HPDE6-E6E7 (cell line): ENCODE data around the gene SEC22B.
"Not testable (repeated sequence)": the region's sequence is repeated elsewhere in the genome, so short reads cannot be mapped to it uniquely, and the experiment has no call there.

Experiments
- DNase-seq: peaks from one replicate; pipeline ENCODE4 v3.0.0; 2011; ENCODE audit warnings: missing footprints; ENCODE audit errors: extremely low spot score

SEC22B gene

GRCh38 chr1:120145806-120146205 is 30.5 kb downstream of the SEC22B start:
- DNase-seq, result not testable (repeated sequence)

DNA sequence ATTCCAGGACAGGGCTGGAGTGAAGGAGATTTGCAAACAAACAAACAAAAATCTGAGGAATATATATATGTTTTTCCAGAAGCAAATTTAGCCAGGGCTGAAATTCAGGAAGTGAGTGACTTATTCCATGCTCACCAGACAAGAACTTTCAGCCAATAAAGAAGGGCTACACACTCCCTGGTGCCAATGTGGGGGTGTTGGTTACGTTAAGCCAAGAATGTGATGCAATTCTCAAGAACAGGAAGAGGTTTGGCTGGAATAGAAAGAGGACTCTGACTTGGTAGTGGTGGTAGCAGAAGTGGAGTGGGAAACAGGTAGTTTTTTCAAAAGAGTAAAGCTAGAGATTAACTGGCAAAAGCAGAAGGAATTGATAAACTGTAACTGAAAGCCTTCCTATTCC is 31.7 kb downstream of the SEC22B start:
- not testable (repeated sequence) for DNase-seq

- not testable (repeated sequence) for DNase-seq
Measured at GRCh38 chr1:120144169-120144568, 32.2 kb downstream of the SEC22B start.

GRCh38 chr1:120143334-120143733 is 33.0 kb downstream of the SEC22B start:
- not testable (repeated sequence) for DNase-seq

DNA sequence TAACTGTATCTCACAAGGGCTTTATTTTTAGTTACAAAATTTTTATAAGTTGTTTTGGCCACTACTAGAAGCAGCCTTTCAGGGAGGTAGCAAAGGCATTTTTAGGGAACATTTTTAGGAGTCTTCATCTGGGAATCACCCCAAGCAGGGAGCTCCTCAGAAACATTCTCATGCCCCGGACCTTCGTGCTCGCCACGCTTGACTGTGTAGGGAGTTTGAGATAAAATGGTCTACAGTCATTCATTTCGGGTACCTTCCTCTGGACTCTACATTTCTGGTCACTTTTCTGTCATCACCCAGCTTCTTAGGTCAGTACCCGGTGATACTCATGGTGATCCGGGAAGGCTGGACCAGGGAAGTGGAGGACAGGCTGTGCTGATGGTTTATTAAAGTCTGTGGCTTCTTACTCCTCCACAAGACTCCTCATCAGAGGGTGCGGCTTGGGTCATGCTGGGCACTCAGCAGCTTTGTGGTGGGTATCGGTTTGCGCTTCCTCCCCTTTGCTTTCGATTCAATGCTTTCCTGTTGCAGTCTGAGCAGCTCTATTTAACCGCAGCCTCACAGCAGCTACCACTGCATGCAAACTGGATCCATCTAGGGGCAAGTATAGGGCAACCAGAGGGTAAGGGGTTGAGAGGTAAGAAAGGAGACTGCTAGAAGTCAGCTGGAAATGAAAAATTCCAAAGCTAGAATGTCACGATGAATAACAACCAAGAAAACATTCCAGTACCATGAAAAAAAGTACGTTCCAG is 33.6 kb downstream of the SEC22B start:
- DNase-seq, result not testable (repeated sequence)

GRCh38 chr1:120141865-120142264 is 34.5 kb downstream of the SEC22B start:
- DNase-seq, result not testable (repeated sequence)

GRCh38 chr1:120140656-120141265 is 35.6 kb downstream of the SEC22B start:
- not testable (repeated sequence) for DNase-seq

GRCh38 chr1:120136086-120136485 is 40.2 kb downstream of the SEC22B start:
- not testable (repeated sequence) for DNase-seq

GRCh38 chr1:120133928-120134325 is 42.4 kb downstream of the SEC22B start:
- DNase-seq, result not testable (repeated sequence)

DNA sequence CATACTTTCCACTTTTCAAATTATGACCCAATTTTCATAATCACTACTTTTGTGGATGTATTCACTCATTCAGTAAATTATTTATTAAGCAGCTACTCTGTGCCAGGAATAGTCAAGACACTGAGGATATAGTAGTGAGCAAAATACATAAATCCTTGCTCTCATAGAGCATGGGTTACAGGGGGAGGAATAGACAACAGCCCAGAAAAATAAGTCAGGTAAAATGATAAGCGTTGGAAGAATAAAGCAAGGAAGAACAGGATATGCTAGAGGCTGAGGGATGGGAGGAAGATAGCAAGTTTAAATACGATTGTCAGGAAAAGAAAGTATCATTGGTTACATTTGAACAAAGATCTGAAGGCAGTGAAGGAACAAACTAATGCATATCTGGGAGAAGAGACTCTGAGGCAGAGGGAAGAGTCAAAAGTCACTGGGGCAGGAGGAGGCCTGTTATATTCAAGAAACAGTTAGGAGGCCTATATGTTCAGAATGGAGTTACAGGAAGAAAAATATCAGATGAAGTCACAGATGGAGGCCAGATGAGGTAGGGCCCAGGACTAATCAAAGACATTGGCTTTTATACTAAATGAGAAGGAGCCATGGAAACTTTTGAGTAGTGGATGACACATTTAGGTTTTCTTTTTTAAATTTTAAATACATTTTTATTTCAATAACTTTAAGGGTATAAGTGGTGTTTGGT is 42.9 kb downstream of the SEC22B start:
- DNase-seq, result no peak

- DNase-seq, result not testable (repeated sequence)
Measured at GRCh38 chr1:120132406-120132763, 43.9 kb downstream of the SEC22B start.

- not testable (repeated sequence) for DNase-seq
Measured at GRCh38 chr1:120131611-120132405, 44.5 kb downstream of the SEC22B start.

GRCh38 chr1:120127921-120128320 is 48.4 kb downstream of the SEC22B start:
- not testable (repeated sequence) for DNase-seq

DNA sequence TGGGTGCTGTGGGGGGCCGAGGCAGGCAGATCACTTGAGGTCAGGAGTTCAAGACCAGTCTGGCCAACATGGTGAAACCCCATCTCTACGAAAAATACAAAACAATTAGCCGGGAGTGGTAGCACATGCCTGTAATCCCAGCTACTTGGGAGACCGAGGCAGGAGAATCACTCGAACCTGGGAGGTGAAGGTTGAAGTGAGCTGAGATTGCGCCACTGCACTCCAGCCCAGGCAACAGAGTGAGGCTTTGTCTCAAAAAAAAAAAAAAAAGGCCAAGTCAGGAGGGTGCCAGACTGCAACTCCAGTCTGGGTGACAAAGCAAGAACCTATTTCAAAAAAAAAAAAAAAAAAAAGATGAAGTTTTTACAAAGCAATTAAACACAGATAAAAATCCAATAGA is 50.1 kb downstream of the SEC22B start:
- not testable (repeated sequence) for DNase-seq

DNA sequence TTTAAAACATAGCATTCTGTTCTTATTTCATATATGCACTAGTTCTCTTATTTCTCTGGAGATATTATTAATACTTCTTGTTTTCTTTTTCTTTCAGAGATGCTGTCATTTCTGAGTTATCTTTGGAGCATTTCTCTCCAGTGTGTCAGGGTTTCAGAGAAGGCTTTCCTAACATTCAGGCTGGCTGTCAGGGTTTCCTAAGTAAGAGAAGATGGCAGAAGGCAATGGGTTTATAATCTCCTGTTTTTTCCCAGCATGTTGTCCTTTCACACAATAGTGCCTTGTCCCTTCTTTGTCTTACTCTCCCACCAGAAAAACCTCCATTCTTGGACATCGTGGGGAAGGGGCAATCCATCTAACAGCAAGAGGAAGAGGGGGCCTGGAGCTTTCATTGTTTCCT is 51.7 kb downstream of the SEC22B start:
- DNase-seq, result not testable (repeated sequence)

GRCh38 chr1:120123813-120124510 is 52.4 kb downstream of the SEC22B start:
- DNase-seq, result not testable (repeated sequence)

GRCh38 chr1:120122262-120122893 is 53.9 kb downstream of the SEC22B start:
- DNase-seq, result not testable (repeated sequence)

GRCh38 chr1:120121830-120122229 is 54.5 kb downstream of the SEC22B start:
- not testable (repeated sequence) for DNase-seq

DNA sequence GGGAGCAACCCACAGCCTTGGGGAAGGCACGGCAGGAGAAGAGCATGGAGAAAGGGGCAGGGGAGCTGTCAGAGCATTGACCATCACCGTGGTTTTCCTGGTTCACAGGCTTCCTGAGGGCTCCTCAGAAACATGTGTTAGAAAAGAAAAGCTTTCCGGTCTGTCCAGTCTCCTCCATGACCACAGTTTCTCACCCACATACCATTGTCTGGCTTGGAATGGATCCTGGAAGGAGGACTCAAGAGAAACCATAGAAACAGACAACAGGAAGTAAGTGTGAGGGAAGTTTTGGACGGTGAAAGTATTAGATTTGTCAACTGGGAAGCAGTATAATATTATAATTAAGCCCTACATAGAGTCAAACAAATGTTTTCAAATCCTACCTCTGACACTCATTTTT is 55.8 kb downstream of the SEC22B start:
- DNase-seq, result not testable (repeated sequence)

GRCh38 chr1:120117371-120118177 is 58.7 kb downstream of the SEC22B start:
- DNase-seq, result not testable (repeated sequence)
